ENCODE data around the gene OMP. TPM values are rescaled to one million over a fixed set of nuclear protein-coding genes. Genes with fewer than 3 reads are reported as not detected.

The OMP gene
- total and polyA plus RNA-seq, 2 of the 4 experiments (the other 2 are of a cell fraction): 0.27 TPM; not detected in 1

GRCh38 chr11:77121096-77121640 is 18.5 kb downstream of the OMP start:
- Histone ChIP-seq H2BK5ac (ENCODE audit: low read depth, low read length, poor library complexity, severe bottlenecking) (no peak overlapping the region), H3K27ac (ENCODE audit: insufficient read depth, low read length) (no peak overlapping the region), H3K9ac (ENCODE audit: low read depth, low read length) (no peak overlapping the region), H3K4me2 (ENCODE audit: low read depth, low read length) (no peak overlapping the region), H3K23ac (ENCODE audit: low read depth, low read length) (no peak overlapping the region), H3K9me1 (ENCODE audit: insufficient read depth, low read length) (no peaks in the 10 kb centered on the region; the same call in none of the 2 replicates), H2BK120ac (ENCODE audit: low read depth, low read length) (no peak overlapping the region), H3K18ac (ENCODE audit: low read depth, low read length) (no peak overlapping the region), H3K14ac (replicated peaks; ENCODE audit: low read depth, low read length) (no peak overlapping the region), H4K20me1 (ENCODE audit: insufficient read depth, low read length) (no peaks in the 10 kb centered on the region), H3K4me3 (ENCODE audit: insufficient read depth, low read depth, low read length) (no peak overlapping the region), H3K4me1 (ENCODE audit: control insufficient read depth, insufficient read depth, low read length) (no peaks in the 10 kb centered on the region), H3K56ac (ENCODE audit: extremely low read depth, insufficient read depth, low read length) (no peak overlapping the region), H3K27me3 (ENCODE audit: control insufficient read depth, insufficient read depth, low read length) (no peaks in the 10 kb centered on the region), H4K91ac (ENCODE audit: insufficient read depth, low read depth, low read length) (no peak overlapping the region), H4K5ac (ENCODE audit: low read depth, low read length) (no peak overlapping the region), H4K8ac (ENCODE audit: low read depth in 2 of 2, low read length in 2 of 2) (no peak overlapping the region), H2BK15ac (ENCODE audit: low read depth, low read length) (no peak overlapping the region), H3K9me3 (ENCODE audit: control insufficient read depth, insufficient read depth, low read length) (no peaks in the 10 kb centered on the region), H2AFZ (replicated peaks; ENCODE audit: low read length, poor library complexity) (no peak overlapping the region), H2AK5ac (ENCODE audit: low read depth, low read length) (no peak overlapping the region), H3K36me3 (ENCODE audit: control insufficient read depth, insufficient read depth, low read length) (peaks cover 29% of the 10 kb centered on the region; the same call in 1 of the 2 replicates), H3K4ac (ENCODE audit: low read depth, low read length) (no peak overlapping the region), H2BK20ac (ENCODE audit: low read depth, low read length) (no peak overlapping the region), H3K79me1 (ENCODE audit: low read depth in 1 of 2, low read length in 2 of 2) (no peaks in the 10 kb centered on the region), H2AK9ac (replicated peaks; ENCODE audit: low read depth, low read length, poor library complexity) (no peak overlapping the region)
- CTCF ChIA-PET: no interaction called here
- WGBS, 2 experiments (ENCODE audit: extremely low coverage in 2 of 2, insufficient read length in 1 of 2): 100% methylated on average over 2 of the region's 10 CpGs; no CpG with 5 or more reads in 1 of the 2 experiments
- POLR2A ChIA-PET (ENCODE audit: unreplicated experiment): no interaction called here
- BruUV-seq (replicated peaks): no TSS peak
- ATAC-seq (ENCODE audit: low read depth): no peak
- dilution Hi-C loops (cut with HindIII; ENCODE audit: low sequenced_read_pairs, unreplicated experiment): no loop called here
- no peak for DNase-seq
- intact Hi-C loops (cut with micrococcal nuclease): no loop called here
- TF ChIP-seq RFX5 (IDR thresholded peaks at IDR 0.05; ENCODE audit: low read depth, low read length): no peak
- no peak for TF ChIP-seq ELK1 (IDR thresholded peaks at IDR 0.05; ENCODE audit: borderline replicate concordance, low read depth, low read length)
- in situ Hi-C loops (cut with MboI; ENCODE audit: low sequenced_read_pairs): loop anchor here (10.0 kb wide), 1 partner anchor 64 kb away; no protein-coding TSS in a partner anchor

All from IMR-90 (cell line).